Central memory CD4-positive, alpha-beta T cell (primary cell): ENCODE measurements around the gene GPATCH1.
"Not testable (repeated sequence)": the region's sequence is repeated elsewhere in the genome, so short reads cannot be mapped to it uniquely, and the experiment has no call there.

Experiments
- DNase-seq: peaks from one replicate; pipeline ENCODE4 v3.0.0; 2022
- total RNA-seq, 3 experiments: gene quantifications; one replicate each; lab custom pipeline; 2026; lab: John Stamatoyannopoulos, UW

Gene GPATCH1, protein sequence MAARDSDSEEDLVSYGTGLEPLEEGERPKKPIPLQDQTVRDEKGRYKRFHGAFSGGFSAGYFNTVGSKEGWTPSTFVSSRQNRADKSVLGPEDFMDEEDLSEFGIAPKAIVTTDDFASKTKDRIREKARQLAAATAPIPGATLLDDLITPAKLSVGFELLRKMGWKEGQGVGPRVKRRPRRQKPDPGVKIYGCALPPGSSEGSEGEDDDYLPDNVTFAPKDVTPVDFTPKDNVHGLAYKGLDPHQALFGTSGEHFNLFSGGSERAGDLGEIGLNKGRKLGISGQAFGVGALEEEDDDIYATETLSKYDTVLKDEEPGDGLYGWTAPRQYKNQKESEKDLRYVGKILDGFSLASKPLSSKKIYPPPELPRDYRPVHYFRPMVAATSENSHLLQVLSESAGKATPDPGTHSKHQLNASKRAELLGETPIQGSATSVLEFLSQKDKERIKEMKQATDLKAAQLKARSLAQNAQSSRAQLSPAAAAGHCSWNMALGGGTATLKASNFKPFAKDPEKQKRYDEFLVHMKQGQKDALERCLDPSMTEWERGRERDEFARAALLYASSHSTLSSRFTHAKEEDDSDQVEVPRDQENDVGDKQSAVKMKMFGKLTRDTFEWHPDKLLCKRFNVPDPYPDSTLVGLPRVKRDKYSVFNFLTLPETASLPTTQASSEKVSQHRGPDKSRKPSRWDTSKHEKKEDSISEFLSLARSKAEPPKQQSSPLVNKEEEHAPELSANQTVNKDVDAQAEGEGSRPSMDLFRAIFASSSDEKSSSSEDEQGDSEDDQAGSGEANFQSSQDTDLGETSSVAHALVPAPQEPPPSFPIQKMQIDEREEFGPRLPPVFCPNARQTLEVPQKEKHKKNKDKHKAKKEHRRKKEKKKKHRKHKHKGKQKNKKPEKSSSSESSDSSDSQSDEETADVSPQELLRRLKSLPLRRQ
- total RNA-seq, result 21.2 to 25.5 (median 25.1) reads per million in 3 experiments

DNA sequence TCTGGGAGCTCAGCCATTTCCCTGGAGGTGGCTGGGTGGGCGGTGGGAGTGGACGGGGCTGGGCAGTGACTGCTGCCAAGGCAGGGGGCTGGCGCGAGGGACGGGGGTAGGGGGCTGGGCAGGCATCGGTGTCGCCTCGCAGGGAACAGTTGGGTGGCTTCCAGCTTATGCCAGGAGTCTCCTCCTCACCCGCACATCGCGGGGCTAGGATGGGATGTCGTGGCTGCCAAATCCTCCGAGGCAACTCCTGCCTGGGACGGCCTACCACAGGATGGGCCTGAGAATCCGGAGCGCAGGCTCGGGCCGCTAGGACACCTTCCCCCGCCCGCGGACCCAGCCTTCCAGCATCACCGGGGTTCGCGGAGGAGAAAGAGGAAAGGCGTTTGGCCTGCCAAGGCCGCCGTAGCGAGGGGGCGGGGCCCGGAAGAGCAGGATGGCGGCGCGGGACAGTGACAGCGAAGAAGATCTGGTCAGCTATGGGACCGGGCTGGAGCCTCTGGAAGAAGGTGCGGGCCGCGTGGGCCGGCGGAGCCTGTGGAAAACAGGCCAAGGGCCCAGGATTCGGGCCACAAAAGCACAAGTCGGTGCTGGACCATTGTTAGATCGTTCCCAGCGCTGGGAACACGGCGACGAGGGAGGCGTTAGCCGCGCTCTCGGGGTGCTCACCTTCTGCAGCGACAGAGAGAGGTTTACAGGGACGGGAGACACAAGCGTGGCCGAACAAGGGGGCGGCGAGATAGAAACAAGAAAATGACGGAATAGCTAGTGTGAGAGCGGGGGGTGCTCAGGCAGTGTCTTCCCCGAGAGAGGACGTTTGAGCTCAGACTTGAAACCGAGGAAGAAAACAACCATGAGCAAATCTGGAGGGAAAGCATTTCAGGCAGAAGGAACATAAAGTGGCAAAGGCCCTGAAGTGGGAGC is at the start of gene GPATCH1:
TSS of gene GPATCH1 (plus strand) at position 421 of the 921 bp plus-strand sequence. CDS start at position 434, 13 bp downstream.
- peak; percentile 85 for DNase-seq

DNA sequence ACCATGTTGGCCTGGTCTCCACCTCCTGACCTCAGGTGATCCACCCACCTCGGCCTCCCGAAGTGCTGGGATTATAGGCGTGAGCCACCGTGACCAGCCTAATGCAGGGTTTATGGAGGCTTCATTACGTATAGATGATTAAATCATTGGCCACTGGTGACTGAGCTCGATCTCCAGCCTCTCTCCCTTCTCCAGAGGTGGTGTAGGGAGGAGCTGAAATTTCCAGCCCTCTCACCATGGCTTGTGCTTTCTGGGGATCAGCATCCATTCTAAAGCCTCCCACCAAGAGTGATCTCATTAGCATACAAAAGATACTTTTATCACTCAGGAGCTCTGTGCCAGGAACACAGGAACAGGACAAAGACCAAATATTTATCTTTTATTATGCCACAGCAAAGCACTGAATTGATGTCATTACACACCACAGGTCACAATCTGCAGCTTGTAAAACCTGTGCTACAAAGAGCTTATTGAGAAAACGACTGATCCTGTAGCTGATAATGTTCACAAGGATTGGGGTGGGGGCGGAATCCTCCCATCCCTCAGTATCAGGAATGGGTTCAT is 48.7 kb upstream of the GPATCH1 start:
- DNase-seq, result no peak

DNA sequence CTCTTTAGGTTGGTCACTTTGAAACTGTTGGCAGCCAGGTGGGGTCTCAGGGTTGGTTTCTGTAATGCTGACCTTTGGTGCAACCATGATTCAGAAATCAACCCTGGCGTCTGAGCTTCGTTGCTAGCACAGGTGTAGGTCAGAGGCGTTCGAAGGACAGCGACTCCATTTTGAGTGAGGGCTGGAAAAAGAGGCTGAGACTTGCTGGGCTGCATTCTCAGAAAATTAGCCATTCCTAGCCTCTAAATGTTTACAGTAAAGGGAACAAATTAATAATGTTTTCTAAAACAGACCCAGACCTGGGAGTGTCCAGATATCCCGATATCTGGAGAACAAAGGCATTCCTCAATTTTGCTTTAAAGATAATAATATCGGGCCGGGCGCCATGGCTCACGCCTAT is 45.5 kb upstream of the GPATCH1 start:
- DNase-seq, result no peak

DNA sequence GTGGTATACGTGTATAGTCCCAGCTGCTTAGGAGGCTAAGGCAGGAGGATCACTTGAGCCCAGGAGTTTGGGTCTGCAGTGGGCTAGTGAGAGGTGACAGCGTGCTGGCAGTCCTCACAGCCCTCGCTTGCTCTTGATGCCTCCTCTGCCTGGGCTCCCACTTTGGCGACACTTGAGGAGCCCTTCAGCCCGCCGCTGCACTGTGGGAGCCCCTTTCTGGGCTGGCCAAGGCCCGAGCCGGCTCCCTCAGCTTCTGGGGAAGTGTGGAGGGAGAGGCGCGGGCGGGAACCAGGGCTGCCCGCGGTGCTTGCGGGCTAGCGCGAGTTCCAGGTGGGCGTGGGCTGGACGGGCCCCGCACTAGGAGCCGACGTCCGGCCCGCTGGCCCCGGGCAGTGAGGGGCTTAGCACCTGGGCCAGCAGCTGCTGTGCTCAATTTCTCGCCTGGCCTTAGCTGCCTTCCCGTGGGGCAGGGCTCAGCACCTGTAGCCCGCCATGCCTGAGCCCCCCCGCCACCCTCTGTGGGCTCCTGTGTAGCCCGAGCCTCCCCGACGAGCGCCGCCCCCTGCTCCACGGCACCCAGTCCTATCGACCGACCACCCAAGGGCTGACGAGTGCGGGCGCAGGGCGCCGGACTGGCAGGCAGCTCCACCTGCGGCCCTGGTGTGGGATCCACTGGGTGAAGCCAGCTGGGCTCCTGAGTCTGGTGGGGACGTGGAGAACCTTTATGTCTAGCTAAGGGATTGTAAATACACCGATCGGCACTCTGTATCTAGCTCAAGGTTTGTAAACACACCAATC is 44.4 kb upstream of the GPATCH1 start:
- not testable (repeated sequence) for DNase-seq

DNA sequence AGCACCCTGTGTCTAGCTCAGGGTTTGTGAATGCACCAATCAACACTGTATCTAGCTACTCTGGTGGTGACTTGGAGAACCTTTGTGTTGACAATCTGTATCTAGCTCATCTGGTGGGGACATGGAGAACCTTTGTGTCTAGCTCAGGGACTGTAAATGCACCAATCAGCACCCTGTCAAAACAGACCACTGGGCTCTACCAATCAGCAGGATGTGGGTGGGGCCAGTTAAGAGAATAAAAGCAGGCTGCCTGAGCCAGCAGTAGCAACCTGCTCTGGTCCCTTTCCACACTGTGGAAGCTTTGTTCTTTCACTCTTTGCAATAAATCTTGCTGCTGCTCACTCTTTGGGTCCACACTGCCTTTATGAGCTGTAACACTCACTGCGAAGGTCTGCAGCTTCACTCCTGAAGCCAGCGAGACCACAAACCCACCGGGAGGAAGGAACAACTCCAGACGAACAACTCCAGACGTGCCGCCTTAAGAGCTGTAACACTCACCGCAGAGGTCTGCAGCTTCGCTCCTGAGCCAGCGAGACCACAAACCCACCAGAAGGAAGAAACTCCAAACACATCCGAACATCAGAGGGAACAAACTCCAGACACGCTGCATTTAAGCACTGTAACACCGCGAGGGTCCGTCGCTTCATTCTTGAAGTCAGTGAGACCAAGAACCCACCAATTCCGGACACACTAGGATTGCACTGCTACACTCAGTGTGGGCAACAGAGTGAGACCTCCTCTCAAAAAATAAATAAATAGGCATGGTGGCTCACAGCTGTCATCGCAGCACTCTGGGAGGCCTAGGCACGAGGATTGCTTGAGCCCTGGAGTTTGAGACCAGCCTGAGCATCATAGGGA is 43.6 kb upstream of the GPATCH1 start:
- not testable (repeated sequence) for DNase-seq

DNA sequence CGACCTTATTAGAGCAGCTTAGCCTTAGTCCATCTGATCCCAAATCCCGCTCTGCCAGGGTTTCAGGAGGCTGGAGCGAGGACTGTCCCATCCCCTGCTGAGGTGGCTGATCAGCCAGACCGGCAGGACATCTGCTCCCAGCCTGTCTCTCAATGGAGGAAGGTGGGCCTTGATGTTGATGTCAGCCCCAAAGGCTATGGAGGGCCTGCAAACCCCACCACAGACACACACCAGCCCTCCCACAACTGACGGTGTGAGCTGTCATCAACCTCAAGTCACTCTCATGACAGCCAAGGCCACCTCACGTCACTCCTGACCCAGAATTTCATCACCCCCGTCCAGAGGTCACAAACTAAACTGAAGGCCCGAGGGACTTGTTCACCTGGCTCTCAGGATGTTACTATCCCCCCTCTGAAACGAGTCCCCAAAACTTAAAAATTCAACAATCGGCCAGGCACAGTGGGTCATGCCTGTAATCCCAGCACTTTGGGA is 41.8 kb upstream of the GPATCH1 start:
- no peak for DNase-seq

DNA sequence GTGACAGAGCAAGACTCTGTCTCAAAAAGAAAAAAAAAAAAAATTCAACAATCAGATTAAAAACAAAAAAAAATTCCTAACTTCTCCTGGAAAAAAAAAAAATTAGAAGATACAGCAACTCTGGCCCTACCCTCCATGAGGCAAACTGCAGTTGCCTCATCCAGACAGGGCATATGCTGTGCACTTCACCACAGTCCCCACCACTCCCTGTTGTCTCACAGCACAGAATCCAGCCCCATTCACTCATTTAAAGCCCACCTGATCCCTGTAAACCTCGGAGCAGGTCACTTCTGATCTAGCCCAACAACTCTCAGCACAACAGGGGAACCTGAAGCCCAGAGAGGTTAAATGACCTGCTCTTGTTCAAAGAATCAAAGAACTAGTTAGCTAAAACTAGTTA is 41.2 kb upstream of the GPATCH1 start:
- no peak for DNase-seq

DNA sequence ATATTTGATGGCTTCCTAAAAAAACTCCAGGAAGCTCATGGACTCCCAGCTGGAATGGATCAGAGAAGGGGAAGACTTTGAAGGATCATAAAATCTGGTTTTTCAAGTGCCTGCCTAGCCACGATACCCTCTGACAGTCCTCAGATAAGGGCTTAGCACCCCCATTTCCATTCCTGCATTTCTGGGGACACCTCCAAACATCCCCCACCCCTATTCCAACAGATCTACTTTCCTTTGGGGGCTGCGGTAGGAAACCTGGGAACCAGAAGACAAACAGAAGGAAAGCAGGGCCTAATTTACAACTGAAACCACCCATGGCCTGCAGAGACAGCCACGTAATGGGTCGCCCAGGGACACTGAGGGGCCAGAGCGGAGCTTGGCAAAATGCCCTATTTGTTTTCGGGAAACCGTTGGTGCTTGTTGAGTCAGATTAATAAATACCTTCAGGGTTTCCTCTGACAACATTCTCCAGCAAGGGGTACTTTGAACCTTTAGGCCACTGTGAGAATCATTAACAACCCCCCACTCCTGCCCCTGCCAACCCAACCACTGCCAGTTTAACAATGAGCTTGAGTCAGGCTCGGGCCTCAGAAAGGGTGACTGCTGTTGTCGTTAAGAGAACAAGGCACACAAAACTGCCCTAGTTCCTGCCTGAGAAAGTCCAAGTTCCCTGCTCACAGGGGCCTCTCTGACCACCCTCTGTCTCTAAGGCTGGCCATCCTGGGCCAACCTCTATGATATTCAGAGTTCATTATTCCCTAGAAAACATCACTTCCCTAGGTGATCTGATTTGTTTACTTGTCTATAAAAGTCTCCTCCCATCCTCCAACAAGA is 39.8 kb upstream of the GPATCH1 start:
- no peak for DNase-seq

DNA sequence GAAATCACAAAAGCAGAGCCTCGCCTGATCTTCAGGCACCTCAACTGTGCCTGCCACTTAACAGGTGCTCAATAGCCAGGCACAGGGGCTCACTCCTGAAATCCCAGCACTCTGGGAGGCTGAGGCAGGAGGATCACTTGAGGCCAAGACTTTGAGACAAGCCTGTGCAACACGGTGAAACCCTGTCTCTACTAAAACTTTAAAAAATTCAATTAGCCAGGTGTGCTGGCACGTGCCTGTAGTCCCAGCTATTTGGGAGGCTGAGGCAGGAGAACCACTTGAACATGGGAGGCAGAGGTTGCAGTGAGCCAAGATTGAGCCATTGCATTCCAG is 39.2 kb upstream of the GPATCH1 start:
- not testable (repeated sequence) for DNase-seq

DNA sequence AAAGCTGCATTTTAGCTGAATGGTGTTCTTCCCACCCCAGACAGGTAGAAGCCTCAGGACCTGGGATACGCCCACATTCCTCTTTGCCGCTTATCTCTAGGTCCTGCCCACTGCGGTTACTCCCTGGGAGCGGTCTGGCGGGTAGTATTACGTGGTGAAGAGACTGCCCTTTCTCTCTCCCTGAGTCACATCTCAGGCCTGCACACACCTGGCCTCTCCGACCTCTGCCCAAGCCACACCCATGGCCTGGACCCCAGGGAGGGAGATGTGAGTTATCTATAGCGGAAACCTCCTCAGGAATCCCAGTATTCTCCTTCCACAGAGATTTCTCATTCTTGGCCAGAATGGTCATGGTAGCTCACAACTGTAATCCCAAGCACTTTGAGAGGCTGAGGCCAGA is 33.6 kb upstream of the GPATCH1 start:
- DNase-seq, result no peak

DNA sequence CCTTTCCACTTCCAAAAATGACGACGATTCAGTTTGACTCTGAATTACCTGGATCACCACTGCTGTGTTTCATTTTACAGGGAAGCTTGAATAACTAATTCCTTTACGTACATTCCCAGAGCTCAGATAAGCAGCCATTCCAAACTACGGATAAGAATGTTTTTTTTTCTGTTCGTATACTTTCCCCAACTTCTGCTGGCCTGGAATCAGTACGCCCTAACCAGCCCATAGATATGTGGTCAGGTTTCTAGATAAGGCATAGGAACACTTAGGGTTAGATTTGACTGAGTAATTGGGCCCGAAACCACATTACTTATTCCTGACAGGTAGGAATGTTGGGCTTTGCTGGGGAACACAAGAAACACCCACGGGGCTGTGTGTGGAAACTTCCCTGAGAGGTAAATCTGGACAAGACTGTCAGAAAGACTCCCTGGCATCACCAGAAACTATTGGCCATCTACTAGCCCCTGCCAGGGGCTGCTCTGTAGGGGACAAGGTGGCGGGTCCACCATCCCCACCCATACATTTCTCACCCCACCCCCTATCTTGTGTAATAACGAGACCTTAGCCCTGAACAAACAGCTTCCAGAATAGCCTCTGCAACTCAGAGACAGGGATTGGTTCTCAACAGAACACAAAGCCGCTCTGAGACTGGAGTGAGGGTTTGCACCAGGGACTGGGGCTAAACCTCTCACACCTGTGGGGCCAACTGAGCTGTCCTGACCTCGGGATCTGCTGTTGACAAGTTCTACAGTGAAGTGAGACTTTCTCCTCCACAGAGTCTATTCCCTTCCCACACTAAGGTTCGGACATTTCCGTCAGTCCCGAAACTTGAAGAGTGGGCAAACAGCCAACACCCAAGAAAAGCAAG is 31.9 kb upstream of the GPATCH1 start:
- no peak for DNase-seq

DNA sequence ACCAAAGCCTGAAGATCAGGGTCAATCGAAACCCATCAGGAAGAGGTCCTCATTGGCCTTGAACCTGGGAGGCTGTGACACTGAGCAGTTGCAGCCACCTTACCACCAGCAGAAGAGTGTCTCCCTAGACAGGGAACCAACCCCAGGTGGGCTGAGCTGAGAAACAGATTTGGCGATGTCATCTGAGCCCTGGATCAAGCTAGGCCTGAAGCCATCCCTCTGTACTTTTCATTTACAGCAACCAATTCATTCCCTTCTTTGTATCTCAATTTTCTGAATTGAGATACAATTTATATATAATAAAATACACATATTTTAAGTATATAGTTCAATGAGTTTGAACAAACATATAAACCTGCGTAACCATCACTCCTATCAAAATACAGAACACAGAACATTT is 30.9 kb upstream of the GPATCH1 start:
- no peak for DNase-seq

DNA sequence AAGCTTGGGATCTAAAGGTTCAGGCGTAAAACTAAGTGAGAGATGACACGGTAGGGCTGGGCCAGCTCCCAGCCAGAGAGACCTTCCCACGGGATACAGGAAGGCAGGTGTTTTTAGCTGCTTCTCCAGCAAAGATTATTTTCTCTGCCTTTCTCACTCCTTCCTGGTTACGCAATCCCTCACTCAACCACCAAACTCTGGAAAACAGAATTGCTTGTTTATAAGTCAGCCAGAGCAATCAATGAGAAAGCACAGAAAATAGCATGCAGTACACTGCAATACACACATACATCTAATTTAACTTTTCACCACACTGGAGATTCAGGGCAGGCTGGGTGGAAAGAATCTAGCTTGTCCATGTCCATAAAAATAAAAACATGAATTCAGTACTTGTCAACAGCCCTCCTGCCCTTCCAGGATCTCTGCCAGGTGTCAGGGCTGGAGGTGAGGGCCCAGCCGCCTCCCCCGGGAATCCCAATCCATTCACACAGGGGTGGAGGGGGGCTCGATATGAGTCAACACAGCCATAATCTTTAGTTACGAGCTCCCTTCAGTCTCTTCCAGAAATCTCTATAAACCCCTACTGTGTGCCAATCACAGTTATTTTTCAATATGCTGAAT is 28.5 kb upstream of the GPATCH1 start:
- no peak for DNase-seq

DNA sequence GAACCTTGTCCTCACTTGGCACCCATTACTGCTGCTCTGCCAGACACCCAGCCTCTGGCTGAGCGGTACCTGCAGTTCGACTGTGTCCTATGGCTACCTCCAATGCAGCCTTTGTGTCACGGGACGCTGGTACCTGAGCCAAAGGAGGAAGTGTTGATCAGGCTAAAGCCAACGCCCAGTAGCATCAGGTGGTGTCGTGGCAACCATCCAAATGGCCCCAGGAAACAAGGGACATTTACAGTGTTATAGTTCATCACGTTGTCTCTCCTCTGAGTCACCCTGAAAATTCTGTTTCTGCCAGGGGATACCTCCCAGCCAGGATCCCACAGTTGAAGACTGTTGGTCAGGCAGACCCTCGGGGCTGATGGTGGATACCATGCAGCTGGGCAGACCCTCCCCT is 26.4 kb upstream of the GPATCH1 start:
- DNase-seq, result no peak

DNA sequence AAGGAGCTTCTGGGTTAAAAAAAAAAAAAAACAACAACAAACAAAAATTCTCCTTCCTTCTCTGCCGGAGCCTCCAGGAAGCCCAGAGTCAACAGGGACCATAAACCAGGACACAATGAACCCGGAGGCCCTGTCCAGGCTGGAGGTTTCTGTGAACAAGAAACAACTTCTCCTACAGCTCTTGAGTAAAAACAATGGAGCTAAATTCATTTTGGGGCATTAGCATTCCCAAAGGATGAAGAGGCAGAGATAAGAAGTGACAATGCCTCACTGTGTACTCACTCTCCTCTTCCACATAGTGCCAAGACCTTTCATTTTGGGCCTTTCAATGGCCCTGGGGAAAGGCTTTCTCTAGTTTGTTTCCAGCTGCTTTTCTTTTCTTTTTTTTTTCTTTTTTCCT is 25.3 kb upstream of the GPATCH1 start:
- DNase-seq, result no peak

DNA sequence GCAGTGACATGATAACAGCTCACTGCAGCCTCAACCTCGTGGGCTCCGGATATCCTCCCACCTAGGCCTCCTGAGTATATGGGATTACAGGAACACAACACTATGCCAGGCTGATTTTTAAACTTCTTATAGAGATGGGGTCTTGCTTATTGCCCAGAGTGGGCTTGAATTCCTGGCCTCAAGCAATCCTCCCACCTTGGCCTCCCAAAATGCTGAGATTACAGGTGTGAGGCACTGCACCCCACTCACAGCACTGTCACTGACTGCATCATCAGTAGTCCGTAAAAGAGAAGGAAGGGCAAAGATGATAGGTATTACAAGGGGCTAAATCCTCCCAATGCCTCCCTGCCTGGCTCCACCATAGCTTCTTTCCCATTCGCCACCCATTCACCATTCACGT is 20.4 kb upstream of the GPATCH1 start:
- no peak for DNase-seq

DNA sequence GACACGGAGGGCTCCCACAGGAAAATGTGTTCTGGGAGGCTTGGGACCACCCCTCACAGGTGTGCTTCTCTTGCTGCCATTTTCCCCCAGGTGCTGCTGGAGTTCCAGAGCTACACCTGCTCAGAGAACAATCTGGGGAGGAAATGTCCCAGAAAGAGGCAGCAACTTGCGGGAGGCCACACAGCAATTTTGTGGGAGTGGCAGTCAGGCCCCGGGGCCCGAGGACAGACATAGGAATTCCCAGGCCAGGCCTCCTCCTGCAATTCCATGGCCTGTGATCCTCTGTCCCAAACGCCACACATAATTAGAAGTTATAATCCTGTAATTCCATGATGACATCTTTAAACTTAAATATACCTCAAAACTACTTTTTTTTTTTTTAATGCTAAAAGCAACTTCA is 18.1 kb upstream of the GPATCH1 start:
- DNase-seq, result no peak

DNA sequence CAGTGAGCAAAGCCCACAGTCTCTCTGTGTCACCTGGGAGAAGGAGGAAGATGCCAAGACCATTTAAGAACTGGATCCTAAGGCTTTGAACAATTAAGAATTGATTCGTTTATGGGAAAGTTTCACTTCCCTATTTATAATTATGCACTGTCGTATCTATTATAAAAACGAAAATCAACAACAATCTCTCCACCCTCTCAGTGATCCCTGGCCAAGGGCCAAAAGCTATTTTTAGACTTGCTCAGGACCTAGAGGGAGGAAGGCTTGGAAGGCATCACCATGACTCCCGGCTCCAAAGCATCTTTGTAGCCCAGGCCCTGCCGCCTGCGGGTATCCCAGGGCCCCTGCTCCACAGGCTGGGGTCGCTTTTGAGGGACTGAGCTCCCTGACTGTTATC is 17.6 kb upstream of the GPATCH1 start:
- no peak for DNase-seq
